Lower leg skin (tissue), 3 donors: Measurements from ENCODE around the gene FAM13A.

Experiments used
- POLR2A ChIP-seq, 2 donors: fragments of 450-650 bp; IDR thresholded peaks; one replicate each; pipeline ENCODE4 v1.6.1; 2016 to 2017; ENCODE audit warnings: antibody characterized with exemption in 2 of 2, mild to moderate bottlenecking in 1 of 2, moderate library complexity in 1 of 2
- TF ChIP-seq, protein P1 (sequence below), 3 donors: fragments of 450-650 bp; IDR thresholded peaks; one replicate each; pipeline ENCODE4 v1.5.1; 2016; ENCODE audit warnings: antibody characterized with exemption in 3 of 3, mild to moderate bottlenecking in 3 of 3, moderate library complexity in 2 of 3

- TF ChIP-seq POLR2A (IDR thresholded peaks at IDR 0.05) = no peak
- TF ChIP-seq, protein P1, sequence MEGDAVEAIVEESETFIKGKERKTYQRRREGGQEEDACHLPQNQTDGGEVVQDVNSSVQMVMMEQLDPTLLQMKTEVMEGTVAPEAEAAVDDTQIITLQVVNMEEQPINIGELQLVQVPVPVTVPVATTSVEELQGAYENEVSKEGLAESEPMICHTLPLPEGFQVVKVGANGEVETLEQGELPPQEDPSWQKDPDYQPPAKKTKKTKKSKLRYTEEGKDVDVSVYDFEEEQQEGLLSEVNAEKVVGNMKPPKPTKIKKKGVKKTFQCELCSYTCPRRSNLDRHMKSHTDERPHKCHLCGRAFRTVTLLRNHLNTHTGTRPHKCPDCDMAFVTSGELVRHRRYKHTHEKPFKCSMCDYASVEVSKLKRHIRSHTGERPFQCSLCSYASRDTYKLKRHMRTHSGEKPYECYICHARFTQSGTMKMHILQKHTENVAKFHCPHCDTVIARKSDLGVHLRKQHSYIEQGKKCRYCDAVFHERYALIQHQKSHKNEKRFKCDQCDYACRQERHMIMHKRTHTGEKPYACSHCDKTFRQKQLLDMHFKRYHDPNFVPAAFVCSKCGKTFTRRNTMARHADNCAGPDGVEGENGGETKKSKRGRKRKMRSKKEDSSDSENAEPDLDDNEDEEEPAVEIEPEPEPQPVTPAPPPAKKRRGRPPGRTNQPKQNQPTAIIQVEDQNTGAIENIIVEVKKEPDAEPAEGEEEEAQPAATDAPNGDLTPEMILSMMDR (IDR thresholded peaks at IDR 0.05) = no peak
Measured at GRCh38 chr4:88828842-88829571, 228.0 kb downstream of the FAM13A start.
